ENCODE measurements around the gene TNPO2.

TNPO2 gene

GRCh38 chr19:12675399-12675798, 48.3 kb downstream of the TNPO2 start:
- DNase-seq = no peak

- DNase-seq = no peak
Observed at GRCh38 chr19:12672744-12673143, 51.0 kb downstream of the TNPO2 start.

- no peak for DNase-seq
Observed at GRCh38 chr19:12670159-12670928, 53.4 kb downstream of the TNPO2 start.

- peak; percentile 59 to 86 for DNase-seq
Observed at GRCh38 chr19:12669270-12670158, 54.2 kb downstream of the TNPO2 start.

GRCh38 chr19:12668932-12669269, 54.8 kb downstream of the TNPO2 start:
- DNase-seq = no peak

GRCh38 chr19:12668346-12668745, 55.4 kb downstream of the TNPO2 start:
- DNase-seq = no peak

GRCh38 chr19:12667731-12668302, 55.9 kb downstream of the TNPO2 start:
- DNase-seq = no peak

GRCh38 chr19:12666265-12667048, 57.3 kb downstream of the TNPO2 start, which contains the start of the genes MAN2B1 and WDR83:
Gene MAN2B1 (minus strand): TSS chr19:12666742. CDS start chr19:12666701, 41 bp downstream.
Gene WDR83 (plus strand): TSS chr19:12666807. CDS start chr19:12669791, 2,984 bp downstream.
- peak; percentile 57 to 85 for DNase-seq

GRCh38 chr19:12665671-12666264, 58.0 kb downstream of the TNPO2 start:
- no peak for DNase-seq

GRCh38 chr19:12665281-12665573, 58.5 kb downstream of the TNPO2 start:
- DNase-seq = no peak

- no peak for DNase-seq
Observed at GRCh38 chr19:12664406-12665280, 59.1 kb downstream of the TNPO2 start.

- no peak for DNase-seq
Observed at GRCh38 chr19:12660980-12661379, 62.8 kb downstream of the TNPO2 start.

- DNase-seq = no peak
Observed at GRCh38 chr19:12657966-12658365, 65.8 kb downstream of the TNPO2 start.

- DNase-seq = no peak
Observed at GRCh38 chr19:12656899-12657571, 66.7 kb downstream of the TNPO2 start.

GRCh38 chr19:12655546-12655945, 68.2 kb downstream of the TNPO2 start:
- no peak for DNase-seq

GRCh38 chr19:12652219-12652618, 71.5 kb downstream of the TNPO2 start:
- no peak for DNase-seq

GRCh38 chr19:12649941-12650340, 73.8 kb downstream of the TNPO2 start:
- no peak for DNase-seq

Data from NCI-H524 (cell line).